Left renal pelvis (tissue), 4 donors: ENCODE data around the gene SSR4. TPM values are rescaled to one million over a fixed set of nuclear protein-coding genes. Genes with fewer than 3 reads are reported as not detected.
"Not testable (repeated sequence)": the region's sequence is repeated elsewhere in the genome, so short reads cannot be mapped to it uniquely, and the experiment has no call there.

ENCODE experiments used
- DNase-seq, 4 donors: peaks; one replicate each; pipeline ENCODE4 v3.0.0-alpha.2; 2013; ENCODE audit warnings: low read depth in 4 of 4, low spot score in 3 of 4
- polyA plus RNA-seq, 4 donors: library from polyadenylated mRNA; unstranded; fragments of 120-200 nt; gene quantifications; one replicate each; pipeline ENCODE4 v1.2.1, GENCODE V29; 2013; ENCODE audit not compliant: insufficient read length in 4 of 4

The SSR4 gene
- polyA plus RNA-seq, 4 donors: 133 to 167 (median 150) TPM

GRCh38 chrX:153803211-153804099 is 9.0 kb downstream of the SSR4 start:
- DNase-seq: no peak

GRCh38 chrX:153804100-153804595 is 9.7 kb downstream of the SSR4 start:
- DNase-seq: no peak

GRCh38 chrX:153804621-153805020 is 10.2 kb downstream of the SSR4 start:
- no peak for DNase-seq

GRCh38 chrX:153805436-153805835 is 11.0 kb downstream of the SSR4 start:
- no peak for DNase-seq

- DNase-seq: no peak
Measured at GRCh38 chrX:153806999-153807575, 12.6 kb downstream of the SSR4 start.

GRCh38 chrX:153807976-153808375 is 13.5 kb downstream of the SSR4 start:
- DNase-seq: no peak

- no peak for DNase-seq
Measured at GRCh38 chrX:153812220-153812619, 17.8 kb downstream of the SSR4 start.

GRCh38 chrX:153813161-153813560 is 18.7 kb downstream of the SSR4 start:
- DNase-seq: no peak

GRCh38 chrX:153814591-153815315 is 20.3 kb downstream of the SSR4 start:
- no peak for DNase-seq

GRCh38 chrX:153816831-153817690 is 22.6 kb downstream of the SSR4 start:
- DNase-seq: no peak

- DNase-seq: not testable (repeated sequence)
Measured at GRCh38 chrX:153818064-153818463, 23.6 kb downstream of the SSR4 start.

GRCh38 chrX:153818571-153819383 is 24.3 kb downstream of the SSR4 start:
- DNase-seq: no peak

GRCh38 chrX:153819384-153820040 is 25.0 kb downstream of the SSR4 start:
- DNase-seq: no peak

- no peak for DNase-seq
Measured at GRCh38 chrX:153820601-153821000, 26.1 kb downstream of the SSR4 start.

- no peak for DNase-seq
Measured at GRCh38 chrX:153821066-153821465, 26.6 kb downstream of the SSR4 start.

GRCh38 chrX:153824348-153824747 is 29.9 kb downstream of the SSR4 start:
- no peak for DNase-seq

GRCh38 chrX:153825042-153825441 is 30.6 kb downstream of the SSR4 start:
- DNase-seq: no peak

GRCh38 chrX:153827016-153827415 is 32.5 kb downstream of the SSR4 start:
- DNase-seq: no peak

GRCh38 chrX:153827903-153828302 is 33.4 kb downstream of the SSR4 start:
- no peak for DNase-seq
